ENCODE measurements around the gene NFIA.

GRCh38 chr1:61506236-61506635 lies 423.9 kb downstream of the NFIA start:
- TF ChIP-seq TAF1 (IDR thresholded peaks at IDR 0.05; ENCODE audit: borderline replicate concordance, low read depth, low read length): no peak
- no peak for TF ChIP-seq POLR2AphosphoS5 (IDR thresholded peaks at IDR 0.05; ENCODE audit: low read depth, low read length)
- no peak for TF ChIP-seq POLR2A (IDR thresholded peaks at IDR 0.05; ENCODE audit: low read depth, low read length)

All from GM12892 (cell line).